ENCODE measurements around the gene VPS54.

- TF ChIP-seq CTCF (IDR thresholded peaks at IDR 0.05) (no peak), POLR2A (IDR thresholded peaks at IDR 0.05) (no peak)
Observed at GRCh38 chr2:63990072-63990471, 29.2 kb downstream of the VPS54 start.
